ENCODE results near the gene RTN4IP1.
"Not testable (repeated sequence)": the region's sequence is repeated elsewhere in the genome, so short reads cannot be mapped to it uniquely, and the experiment has no call there.

DNA sequence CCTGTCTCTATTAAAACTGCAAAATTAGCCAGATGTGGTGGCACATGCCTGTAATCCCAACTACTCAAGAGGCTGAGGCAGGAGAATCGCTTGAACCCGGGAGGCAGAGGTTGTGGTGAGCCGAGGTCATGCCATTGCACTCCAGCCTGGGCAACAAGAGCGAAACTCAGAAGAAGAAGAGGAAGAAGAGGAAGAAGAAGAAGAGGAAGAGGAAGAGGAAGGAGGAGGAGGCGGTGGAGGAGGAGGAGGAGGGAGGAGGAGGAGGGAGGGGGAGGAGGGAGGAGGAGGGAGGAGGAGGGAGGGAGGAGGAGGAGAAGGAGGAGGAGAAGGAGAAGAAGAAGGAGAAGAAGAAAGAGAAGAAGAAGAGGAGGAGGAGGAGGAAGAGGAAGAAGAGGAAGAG lies 40.4 kb downstream of the RTN4IP1 start:
- TF ChIP-seq, protein P1, sequence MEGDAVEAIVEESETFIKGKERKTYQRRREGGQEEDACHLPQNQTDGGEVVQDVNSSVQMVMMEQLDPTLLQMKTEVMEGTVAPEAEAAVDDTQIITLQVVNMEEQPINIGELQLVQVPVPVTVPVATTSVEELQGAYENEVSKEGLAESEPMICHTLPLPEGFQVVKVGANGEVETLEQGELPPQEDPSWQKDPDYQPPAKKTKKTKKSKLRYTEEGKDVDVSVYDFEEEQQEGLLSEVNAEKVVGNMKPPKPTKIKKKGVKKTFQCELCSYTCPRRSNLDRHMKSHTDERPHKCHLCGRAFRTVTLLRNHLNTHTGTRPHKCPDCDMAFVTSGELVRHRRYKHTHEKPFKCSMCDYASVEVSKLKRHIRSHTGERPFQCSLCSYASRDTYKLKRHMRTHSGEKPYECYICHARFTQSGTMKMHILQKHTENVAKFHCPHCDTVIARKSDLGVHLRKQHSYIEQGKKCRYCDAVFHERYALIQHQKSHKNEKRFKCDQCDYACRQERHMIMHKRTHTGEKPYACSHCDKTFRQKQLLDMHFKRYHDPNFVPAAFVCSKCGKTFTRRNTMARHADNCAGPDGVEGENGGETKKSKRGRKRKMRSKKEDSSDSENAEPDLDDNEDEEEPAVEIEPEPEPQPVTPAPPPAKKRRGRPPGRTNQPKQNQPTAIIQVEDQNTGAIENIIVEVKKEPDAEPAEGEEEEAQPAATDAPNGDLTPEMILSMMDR (IDR thresholded peaks at IDR 0.05): not testable (repeated sequence)
- TF ChIP-seq ZFX (IDR thresholded peaks at IDR 0.05; ENCODE audit: borderline replicate concordance): not testable (repeated sequence)

All from 22Rv1 (cell line).